H1 (cell line): ENCODE data around the gene LTA4H. TPM values are rescaled to one million over a fixed set of nuclear protein-coding genes. Genes with fewer than 3 reads are reported as not detected.

ENCODE experiments used
- CBX5 ChIP-seq: fragments of 300-800, 300-1000 bp; sonication (generic); IDR thresholded peaks from 2 replicates; pipeline ENCODE4 v1.7.1; 2016; ENCODE audit warnings: antibody characterized with exemption, low read length, low read depth
- CEBPB ChIP-seq: IDR thresholded peaks from 2 replicates; pipeline ENCODE4 v1.6.1; 2012; ENCODE audit warnings: low read depth, low read length
- CHD2 ChIP-seq: IDR thresholded peaks from 2 replicates; pipeline ENCODE4 v1.6.1; 2012; ENCODE audit warnings: low read length, improper control_type of control experiment
- CREB1 ChIP-seq: IDR thresholded peaks from 2 replicates; pipeline ENCODE4 v1.6.1; 2012; ENCODE audit warnings: inconsistent platforms
- EGR1 ChIP-seq: IDR thresholded peaks from 2 replicates; pipeline ENCODE4 v1.6.1; 2011; ENCODE audit warnings: low read depth, low read length, borderline replicate concordance
- EP300 ChIP-seq, 2 experiments: IDR thresholded peaks; 1 replicate in 1 of 2; 2 replicates in 1 of 2; pipeline ENCODE4 v1.6.1; 2011 to 2012; ENCODE audit warnings: low read depth in 2 of 2, low read length in 2 of 2, mild to moderate bottlenecking in 2 of 2, borderline replicate concordance in 1 of 2, inconsistent platforms in 1 of 2, moderate library complexity in 1 of 2
- EZH2 ChIP-seq: fragments of 200-600 bp; sonication (generic); IDR thresholded peaks from 2 replicates; pipeline ENCODE4 v1.7.1; 2012; ENCODE audit warnings: low read depth, mild to moderate bottlenecking, moderate library complexity, low read length, inconsistent platforms; ENCODE audit not compliant: severe bottlenecking
- GTF2F1 ChIP-seq: IDR thresholded peaks from 2 replicates; pipeline ENCODE4 v1.6.1; 2012; ENCODE audit warnings: low read depth, low read length, improper control_type of control experiment, borderline replicate concordance
- HDAC6 ChIP-seq: IDR thresholded peaks from one replicate; pipeline ENCODE4 v1.7.1; 2012; ENCODE audit warnings: low read depth, mild to moderate bottlenecking, inconsistent platforms, low read length, moderate library complexity
- JUN ChIP-seq: IDR thresholded peaks from 2 replicates; pipeline ENCODE4 v1.6.1; 2011; ENCODE audit warnings: low read depth, mild to moderate bottlenecking, improper control_type of control experiment, low read length
- KDM1A ChIP-seq: fragments of 200-600, 300-600 bp; sonication (generic); IDR thresholded peaks from 2 replicates; pipeline ENCODE4 v1.7.1; 2016; ENCODE audit warnings: mild to moderate bottlenecking, low read length, borderline replicate concordance
- KDM4A ChIP-seq: IDR thresholded peaks from one replicate; pipeline ENCODE4 v1.7.1; 2012; ENCODE audit warnings: low read depth, mild to moderate bottlenecking, moderate library complexity, low read length, inconsistent platforms; ENCODE audit not compliant: severe bottlenecking
- NRF1 ChIP-seq: IDR thresholded peaks from 2 replicates; pipeline ENCODE4 v1.6.1; 2011; ENCODE audit warnings: mild to moderate bottlenecking, low read depth, low read length, improper control_type of control experiment
- PHF8 ChIP-seq: fragments of 200-600 bp; sonication (generic); conservative IDR thresholded peaks from 2 replicates; pipeline ENCODE4 v1.7.1; 2012; ENCODE audit warnings: low read depth, mild to moderate bottlenecking, inconsistent platforms, low read length, moderate library complexity
- RFX5 ChIP-seq: IDR thresholded peaks from 2 replicates; pipeline ENCODE4 v1.6.1; 2011; ENCODE audit warnings: low read depth, low read length, improper control_type of control experiment, borderline replicate concordance
- SAP30 ChIP-seq: fragments of 300-600 bp; sonication (generic); IDR thresholded peaks from 2 replicates; pipeline ENCODE4 v1.7.1; 2012; ENCODE audit warnings: low read length, moderate library complexity, mild to moderate bottlenecking, inconsistent platforms; ENCODE audit not compliant: insufficient read depth, insufficient replicate concordance
- SP4 ChIP-seq: IDR thresholded peaks from 2 replicates; pipeline ENCODE4 v1.6.1; 2012; ENCODE audit warnings: low read length, inconsistent platforms
- SRF ChIP-seq: IDR thresholded peaks from 2 replicates; pipeline ENCODE4 v1.6.1; 2011; ENCODE audit warnings: mild to moderate bottlenecking, low read depth, low read length, moderate library complexity
- TAF1 ChIP-seq: IDR thresholded peaks from 2 replicates; pipeline ENCODE4 v1.6.1; 2011; ENCODE audit warnings: mild to moderate bottlenecking, low read depth, low read length
- TEAD4 ChIP-seq: IDR thresholded peaks from 2 replicates; pipeline ENCODE4 v1.6.1; 2012; ENCODE audit warnings: low read depth, low read length, inconsistent platforms, mixed read lengths
- YY1 ChIP-seq: IDR thresholded peaks from 2 replicates; pipeline ENCODE4 v1.6.1; 2011; ENCODE audit warnings: low read depth, mild to moderate bottlenecking, low read length
- polyA plus RNA-seq, 7 experiments: library from polyadenylated mRNA; depleted of rRNA in 3 of 7; stranded (reverse) in 5 of 7; unstranded in 2 of 7; fragments of >200 nt in 5 of 7; fragments of 200-250 nt in 2 of 7; gene quantifications; 1 replicate in 5 of 7; 2 replicates in 1 of 7; 4 replicates in 1 of 7; pipeline versions ENCODE4 v1.2.1 to v1.2.3, GENCODE V29; 2011 to 2013; ENCODE audit warnings: missing spikeins in 2 of 7, mixed read lengths in 2 of 7
- total RNA-seq: library from RNA; stranded (reverse); fragmentation: NEBNext Ultra II Directional; extraction: Animal tissue kit (Norgen Biotek cat#: 25700); gene quantifications from 2 replicates; pipeline ENCODE4 v1.2.1, GENCODE V29; 2021
- TF ChIP-seq, protein P1 (sequence below): IDR thresholded peaks from 2 replicates; pipeline ENCODE4 v1.6.1; 2012; ENCODE audit warnings: low read length, inconsistent platforms
- TF ChIP-seq, protein P2 (sequence below): IDR thresholded peaks from 2 replicates; pipeline ENCODE4 v1.6.1; 2012; ENCODE audit warnings: inconsistent platforms

The LTA4H gene
- total and polyA plus RNA-seq, 2 of the 8 experiments (the other 6 are each of a cell fraction or from before 2014, with no cell fraction given), result 106 to 167 TPM

DNA sequence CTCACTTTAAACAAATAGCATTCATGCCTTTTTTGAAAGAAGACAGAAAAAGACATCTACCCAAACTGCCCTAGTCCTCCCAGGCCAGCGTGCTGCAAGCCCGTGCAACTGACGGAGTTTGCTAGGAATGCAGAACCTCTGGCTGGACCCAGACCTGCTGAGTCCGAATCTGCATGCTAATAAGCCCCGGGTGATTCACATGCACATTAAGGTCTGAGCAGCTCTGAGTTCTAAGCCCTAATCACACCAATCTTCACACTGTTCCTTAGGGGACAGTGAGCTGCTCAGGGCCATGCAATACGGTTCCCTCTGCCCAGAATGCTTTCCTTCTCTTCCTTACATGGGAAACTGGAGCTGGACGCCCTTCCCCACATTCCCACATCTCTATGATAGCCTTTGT, 64.5 kb downstream of the LTA4H start (continued):
- no peak for TF ChIP-seq HDAC6
- TF ChIP-seq TAF1, result no peak
- no peak for TF ChIP-seq EGR1
- no peak for TF ChIP-seq CBX5
- TF ChIP-seq CHD2, result no peak
- TF ChIP-seq RFX5, result no peak
- no peak for TF ChIP-seq CEBPB
- TF ChIP-seq EP300 (IDR thresholded peaks at IDR 0.05; ENCODE audit: borderline replicate concordance in 1 of 2, low read depth in 2 of 2, low read length in 2 of 2), result no peak
- peak; percentile 89 for TF ChIP-seq TEAD4
- TF ChIP-seq GTF2F1, result no peak
- peak; percentile 32; the same call in 1 of the 2 replicates for TF ChIP-seq JUN
- no peak for TF ChIP-seq SP4
- no peak for TF ChIP-seq PHF8
- TF ChIP-seq, protein P1, sequence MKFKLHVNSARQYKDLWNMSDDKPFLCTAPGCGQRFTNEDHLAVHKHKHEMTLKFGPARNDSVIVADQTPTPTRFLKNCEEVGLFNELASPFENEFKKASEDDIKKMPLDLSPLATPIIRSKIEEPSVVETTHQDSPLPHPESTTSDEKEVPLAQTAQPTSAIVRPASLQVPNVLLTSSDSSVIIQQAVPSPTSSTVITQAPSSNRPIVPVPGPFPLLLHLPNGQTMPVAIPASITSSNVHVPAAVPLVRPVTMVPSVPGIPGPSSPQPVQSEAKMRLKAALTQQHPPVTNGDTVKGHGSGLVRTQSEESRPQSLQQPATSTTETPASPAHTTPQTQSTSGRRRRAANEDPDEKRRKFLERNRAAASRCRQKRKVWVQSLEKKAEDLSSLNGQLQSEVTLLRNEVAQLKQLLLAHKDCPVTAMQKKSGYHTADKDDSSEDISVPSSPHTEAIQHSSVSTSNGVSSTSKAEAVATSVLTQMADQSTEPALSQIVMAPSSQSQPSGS, result peak; percentile 69; the same call in 1 of the 2 replicates
- TF ChIP-seq SRF, result no peak
- TF ChIP-seq CREB1, result no peak
- TF ChIP-seq SAP30, result no peak
- peak; percentile 73 for TF ChIP-seq KDM1A
- no peak for TF ChIP-seq YY1
- no peak for TF ChIP-seq EZH2
- TF ChIP-seq KDM4A, result no peak
- TF ChIP-seq, protein P2, sequence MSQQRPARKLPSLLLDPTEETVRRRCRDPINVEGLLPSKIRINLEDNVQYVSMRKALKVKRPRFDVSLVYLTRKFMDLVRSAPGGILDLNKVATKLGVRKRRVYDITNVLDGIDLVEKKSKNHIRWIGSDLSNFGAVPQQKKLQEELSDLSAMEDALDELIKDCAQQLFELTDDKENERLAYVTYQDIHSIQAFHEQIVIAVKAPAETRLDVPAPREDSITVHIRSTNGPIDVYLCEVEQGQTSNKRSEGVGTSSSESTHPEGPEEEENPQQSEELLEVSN, result peak; percentile 37; the same call in 1 of the 2 replicates
- TF ChIP-seq NRF1, result no peak
